T-helper 2 cell treated with Interferon-gamma antibody and Interleukin-4, amounts not matched to agents 100 ng/mL and 5 ng/mL, for 36 hours (primary cell): ENCODE measurements around the gene SYNE1. TPM values are rescaled to one million over a fixed set of nuclear protein-coding genes. Genes with fewer than 3 reads are reported as not detected.

Experiments used
- intact Hi-C: fragments of 100-400 bp; cut with micrococcal nuclease; formaldehyde crosslinking; loops from one replicate; pipeline ENCODE4 v1.15.1; 2023
- total RNA-seq: library from RNA; stranded (reverse); gene quantifications from 2 replicates; pipeline ENCODE4 v1.2.3, GENCODE V29; 2022

SYNE1 gene
- total RNA-seq, 1 donor from 2014 or later = 55.0 TPM

DNA sequence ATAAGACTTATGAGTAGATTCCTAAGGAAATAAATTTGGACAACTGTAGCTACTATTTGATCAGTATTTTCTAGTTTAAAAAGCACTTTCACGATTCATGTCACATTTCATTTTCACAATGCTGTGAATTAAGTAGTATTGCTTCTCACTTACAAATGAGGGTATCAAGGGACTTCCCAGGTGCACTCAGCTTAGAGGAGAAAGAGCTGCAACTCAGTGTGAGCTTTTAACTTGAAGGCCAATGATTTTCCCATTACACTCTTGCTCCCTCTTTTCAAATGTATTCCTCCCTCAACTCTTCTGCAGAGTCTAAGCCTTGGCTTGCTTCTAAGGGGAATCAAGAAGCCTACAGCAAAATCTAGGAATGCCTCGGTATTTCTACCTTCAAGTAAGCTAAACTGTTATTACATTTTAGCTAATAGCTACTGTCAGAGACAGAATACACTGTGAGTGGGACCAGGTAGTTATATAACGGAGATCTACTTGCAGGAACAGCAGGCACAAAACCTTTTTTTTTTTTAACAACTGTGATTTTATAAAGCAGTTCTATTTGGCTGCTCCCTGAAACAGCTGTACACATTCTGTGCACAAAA is 339.0 kb downstream of the SYNE1 start:
- intact Hi-C loops = no loop called here

DNA sequence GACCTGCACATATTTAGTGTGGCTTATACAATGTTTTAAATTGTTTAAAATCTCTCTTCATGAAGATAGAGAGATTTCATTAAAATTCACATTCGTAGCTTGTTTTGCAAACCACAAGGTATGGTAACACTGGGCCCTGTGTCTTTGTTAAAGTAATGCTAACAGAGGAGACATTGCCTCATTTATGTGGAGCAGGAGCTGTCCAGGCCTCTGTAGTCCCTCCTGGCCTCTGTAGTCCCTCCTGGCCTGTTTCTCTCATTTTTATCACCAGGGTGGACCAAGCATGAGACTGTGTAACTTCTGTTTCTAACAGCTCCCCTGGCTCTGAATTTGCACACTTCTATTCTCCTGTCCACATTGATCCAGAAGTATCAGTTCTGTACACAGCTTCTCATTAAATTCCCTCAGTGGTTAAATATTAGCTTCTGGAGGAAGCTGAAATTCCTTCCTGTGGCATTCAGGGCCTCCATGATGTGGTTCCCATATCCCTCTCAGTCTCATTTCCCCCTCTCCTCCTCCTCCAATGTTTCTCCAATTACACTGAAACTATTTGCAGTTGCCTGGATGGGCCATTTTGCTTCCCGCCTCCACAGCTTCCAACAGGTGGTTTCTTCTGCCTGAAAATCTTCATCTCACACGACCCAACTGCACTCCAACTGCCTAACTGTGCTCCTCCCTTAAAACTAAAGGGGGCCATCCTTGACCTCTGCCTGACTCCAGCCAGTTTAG is 340.4 kb downstream of the SYNE1 start:
- intact Hi-C loops = no loop called here

DNA sequence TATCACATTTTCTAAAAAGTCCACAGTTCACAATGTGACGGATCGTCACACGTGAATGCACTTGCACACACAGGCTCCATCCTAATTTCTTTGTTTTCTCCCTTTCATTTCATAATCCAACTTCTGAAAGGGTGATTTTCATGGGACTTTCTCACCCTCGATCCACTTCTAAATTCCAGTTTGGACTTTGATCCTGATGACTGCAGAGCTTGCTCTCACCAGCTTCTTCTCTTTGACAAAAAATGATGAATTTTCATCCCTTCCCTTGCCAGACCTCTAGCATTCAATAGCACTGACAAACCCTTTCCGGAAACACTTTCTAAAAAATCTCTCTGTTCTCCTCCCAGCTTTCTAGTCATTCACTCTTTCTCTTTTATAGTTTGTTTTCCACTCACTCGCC is 341.2 kb downstream of the SYNE1 start:
- intact Hi-C loops = no loop called here

DNA sequence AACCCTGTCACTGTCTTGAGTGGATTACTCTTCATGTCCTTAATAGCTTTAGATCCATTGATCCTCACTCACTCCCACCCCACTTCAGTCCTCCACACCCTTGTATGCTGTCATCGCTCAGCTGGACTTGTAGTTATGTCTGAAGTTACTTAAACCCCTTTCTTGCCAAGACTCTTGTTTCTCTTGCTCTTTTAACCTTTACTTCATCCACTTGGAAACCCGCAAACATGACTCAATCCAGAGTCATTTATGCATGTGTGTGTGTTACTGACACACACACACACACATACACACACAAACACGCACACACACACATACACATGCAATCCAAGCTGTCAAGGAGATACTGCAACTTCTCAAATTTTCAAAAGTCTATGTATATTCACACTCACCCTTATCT is 341.8 kb downstream of the SYNE1 start:
- intact Hi-C loops = no loop called here

DNA sequence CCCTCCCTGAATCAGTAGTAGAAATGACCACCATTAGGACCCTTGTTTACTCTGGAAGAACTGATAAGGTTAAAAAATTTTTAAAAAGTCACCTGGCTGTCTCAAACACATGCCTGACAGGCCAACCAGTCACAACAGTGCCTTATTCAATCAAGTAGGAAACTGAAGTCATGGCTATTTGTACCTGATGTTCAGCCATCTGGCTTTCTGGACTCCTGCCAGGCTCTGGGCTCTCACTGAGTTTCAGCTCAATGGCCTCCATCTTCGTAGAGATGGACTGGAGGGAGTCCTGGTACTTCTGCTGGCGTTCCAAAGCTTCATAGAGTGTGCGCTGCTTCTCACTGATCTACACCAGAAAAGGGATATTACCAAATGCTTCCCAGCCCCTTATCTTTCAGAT is 343.8 kb downstream of the SYNE1 start:
- intact Hi-C loops = no loop called here

DNA sequence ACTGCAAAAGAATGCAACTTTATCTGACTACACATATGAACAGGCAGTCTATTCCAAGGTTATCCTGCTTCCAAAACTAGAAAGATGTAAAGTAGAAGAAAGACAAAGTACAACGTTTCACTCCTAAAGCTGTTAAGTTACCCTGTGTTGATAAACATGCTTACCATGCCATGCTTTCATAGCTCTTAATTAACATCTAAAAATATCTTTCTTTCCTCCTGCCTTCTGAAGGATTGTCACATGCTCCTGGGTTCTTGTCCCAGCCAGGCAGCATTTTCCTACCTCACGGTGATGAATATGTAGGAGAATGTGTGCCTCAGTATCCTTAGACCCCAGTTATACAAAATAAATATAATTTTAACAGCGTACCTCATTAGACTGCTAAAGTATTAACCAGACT is 344.6 kb downstream of the SYNE1 start:
- intact Hi-C loops = no loop called here

DNA sequence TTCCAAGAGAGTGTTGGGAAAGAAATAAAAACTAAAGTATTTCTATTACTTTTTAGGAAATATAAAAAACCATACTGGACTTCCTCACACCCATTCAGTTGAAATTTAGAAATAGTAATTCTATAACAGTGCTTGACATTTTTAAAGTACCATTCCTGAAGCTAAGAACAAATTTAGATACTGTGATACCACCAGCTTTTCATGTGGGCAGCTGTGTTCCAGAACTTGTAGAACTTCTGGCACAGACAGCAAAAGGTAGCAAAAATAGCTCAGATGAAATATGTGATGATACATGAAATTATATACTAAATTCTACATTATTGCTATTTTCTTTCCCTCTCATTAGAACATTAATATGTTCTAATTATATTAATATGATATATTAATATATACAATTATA is 346.5 kb downstream of the SYNE1 start:
- intact Hi-C loops = no loop called here

DNA sequence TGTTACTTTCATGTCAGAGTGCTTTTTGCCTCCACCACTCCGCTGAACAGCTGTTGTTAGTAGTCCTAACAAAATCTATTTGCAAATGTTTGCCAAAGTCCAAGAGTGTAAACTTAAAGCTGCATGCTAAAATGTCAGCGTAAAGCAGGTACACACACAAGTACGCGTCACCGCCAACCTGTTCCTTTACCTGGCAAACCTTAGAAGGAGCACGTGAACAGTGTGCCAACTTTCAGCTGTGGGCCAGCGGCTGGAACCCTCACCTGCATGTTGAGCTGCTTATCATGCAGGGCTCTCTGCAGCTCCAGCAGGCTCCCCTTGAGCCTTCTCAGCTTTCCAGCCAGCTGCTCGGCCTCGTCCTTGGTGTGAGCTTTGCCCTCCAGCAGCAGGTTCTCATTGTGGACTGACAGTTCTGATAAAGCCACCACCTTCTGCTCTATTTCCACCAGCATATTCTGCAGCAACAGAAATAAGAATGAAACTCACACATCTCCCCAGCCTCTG is 359.3 kb downstream of the SYNE1 start:
- intact Hi-C loops = no loop called here

DNA sequence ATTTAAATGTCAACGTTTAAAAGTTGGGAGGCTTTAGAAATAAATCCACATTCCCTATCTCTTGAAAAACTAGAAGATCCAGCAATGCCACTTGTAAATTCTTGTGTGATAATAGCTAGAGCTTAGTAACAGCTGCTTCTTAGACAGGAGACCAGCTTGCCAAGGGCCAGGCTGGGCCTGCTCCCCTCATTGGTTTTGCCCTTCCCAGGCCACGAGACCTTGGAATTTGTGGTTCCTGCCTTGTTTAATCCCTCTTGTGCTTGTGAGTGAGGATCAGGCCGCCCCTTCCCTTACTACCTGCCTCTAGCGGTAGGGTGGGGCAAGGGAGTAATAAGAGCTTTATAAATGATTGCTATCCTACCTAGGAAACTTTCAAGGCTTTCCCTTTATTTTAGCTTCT is 363.5 kb downstream of the SYNE1 start:
- intact Hi-C loops = no loop called here

DNA sequence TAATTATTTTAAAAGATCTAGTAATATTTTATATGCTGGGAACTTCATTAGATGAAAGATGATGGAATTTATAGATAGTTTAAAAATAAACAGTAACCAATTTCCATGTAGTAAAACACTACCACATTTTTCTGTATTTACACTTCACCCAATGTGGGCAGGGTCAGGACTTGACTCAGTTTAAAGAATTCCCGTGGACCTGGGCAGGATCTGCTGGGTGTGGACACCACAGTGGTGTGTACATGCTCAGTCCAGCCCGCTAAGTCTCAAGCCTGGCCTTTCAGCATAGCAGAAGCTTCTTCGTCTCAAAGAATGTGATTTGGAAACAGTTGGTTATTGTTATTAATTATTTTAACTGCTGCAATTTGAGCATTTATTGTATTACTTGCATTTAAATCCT is 364.2 kb downstream of the SYNE1 start:
- intact Hi-C loops = no loop called here

DNA sequence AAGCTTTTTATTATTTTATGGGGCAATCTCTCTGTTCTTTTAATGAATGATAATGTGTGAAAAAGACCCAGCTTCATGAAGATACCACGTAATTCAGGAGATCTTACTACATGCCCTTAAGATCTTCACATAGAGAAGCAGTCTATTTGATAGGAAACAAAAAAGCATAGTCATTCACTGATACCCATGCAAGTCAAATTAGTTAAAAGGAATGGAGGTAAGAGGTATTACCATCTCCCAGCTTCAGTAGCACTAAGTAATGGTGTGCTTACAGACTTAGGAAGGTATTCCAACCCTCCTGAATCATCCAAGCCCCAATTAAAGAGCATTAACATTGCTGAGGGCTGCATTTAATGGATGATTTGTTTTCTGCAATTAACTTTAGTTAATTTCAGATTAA is 364.7 kb downstream of the SYNE1 start:
- intact Hi-C loops = no loop called here

DNA sequence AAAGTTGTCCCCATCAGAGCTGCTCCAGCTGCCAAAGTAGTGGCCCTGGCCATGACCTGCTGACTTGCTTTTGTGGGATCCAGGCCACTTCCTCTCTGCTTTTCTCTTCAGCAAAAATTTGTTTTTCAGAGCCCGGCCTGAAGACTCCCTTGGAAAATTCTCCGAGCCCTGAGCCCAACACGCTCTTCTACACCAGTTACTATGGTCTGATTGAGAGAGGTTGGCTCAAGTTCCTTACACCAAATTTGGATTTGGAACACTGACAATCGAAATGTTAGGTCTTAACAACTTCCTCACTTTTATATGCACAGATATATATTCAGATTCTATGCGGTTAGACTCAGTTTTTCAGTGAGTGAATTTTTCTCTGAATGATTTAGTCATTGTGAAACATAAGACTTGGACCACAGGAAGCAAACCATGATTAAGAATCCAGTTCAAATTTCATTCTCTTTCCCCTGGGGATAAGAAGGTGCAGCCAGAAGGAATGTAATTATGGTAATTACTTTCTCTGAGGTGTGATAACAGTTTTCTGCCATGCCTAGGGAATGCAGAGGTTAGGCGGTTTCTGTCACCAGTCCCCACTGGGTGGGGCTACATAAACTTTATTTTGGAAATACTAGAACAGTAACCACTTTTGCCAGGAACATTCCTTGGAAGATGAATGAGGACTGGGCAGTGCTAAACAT is 365.2 kb downstream of the SYNE1 start:
- intact Hi-C loops = no loop called here

DNA sequence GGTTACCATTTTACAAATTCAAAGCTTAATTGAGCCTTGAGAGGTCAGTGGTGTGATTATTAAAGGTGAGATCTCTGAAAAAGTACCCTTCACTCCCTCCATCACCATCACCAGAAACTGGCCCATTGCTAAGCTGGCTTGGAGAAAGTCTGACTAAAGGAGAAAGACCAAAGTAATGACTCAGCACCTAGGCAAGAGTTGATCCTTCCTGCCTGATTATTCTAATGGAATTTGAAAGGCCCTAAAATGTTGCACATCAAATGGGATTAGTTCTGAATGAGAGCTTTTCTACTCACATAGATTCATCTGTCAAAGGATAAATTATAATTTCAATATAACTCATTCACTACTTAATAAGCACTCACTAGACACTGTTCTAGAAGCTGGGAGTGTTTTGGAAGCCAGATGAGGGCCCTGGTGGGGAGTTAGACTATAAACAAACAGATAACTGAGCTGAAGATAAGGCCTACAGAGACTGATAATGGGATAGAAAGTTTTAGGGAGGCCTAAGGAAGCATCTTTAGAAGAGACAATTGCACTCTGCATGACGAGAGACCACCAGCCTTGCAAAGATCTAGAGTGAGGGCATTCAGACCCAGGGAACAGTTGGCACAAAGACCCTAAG is 366.7 kb downstream of the SYNE1 start:
- intact Hi-C loops = no loop called here

DNA sequence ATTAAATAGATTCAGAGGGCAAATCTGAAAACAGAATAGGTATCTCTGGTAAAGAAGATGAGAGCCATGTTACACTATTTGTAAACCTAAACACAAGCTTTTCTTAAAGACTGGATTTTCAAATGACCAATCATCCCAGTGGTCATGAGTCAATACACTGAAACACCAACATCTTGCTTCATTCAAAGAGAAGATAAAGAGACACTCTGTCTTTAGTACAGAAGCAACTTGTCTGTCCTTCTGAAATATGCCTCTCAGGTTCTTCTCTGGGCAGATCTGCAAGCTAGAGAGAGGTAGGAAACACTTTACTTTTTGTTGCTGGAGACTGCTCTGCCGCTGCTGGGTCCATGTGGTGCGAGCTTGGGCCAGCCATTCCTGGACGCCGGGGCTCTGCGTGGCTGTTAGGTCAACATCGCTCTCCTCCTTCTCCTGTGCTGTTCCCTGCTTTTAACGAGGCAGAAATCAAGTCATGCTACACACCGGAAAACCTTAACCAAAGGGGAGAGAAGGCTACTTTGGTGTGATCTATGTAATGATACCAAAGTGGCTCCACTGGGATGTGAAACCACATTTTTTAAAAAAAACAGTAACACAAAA is 368.2 kb downstream of the SYNE1 start:
- intact Hi-C loops = loop anchor here (1.0 to 2.0 kb wide), 3 partner anchors 504 to 594 kb away; no protein-coding TSS in a partner anchor

DNA sequence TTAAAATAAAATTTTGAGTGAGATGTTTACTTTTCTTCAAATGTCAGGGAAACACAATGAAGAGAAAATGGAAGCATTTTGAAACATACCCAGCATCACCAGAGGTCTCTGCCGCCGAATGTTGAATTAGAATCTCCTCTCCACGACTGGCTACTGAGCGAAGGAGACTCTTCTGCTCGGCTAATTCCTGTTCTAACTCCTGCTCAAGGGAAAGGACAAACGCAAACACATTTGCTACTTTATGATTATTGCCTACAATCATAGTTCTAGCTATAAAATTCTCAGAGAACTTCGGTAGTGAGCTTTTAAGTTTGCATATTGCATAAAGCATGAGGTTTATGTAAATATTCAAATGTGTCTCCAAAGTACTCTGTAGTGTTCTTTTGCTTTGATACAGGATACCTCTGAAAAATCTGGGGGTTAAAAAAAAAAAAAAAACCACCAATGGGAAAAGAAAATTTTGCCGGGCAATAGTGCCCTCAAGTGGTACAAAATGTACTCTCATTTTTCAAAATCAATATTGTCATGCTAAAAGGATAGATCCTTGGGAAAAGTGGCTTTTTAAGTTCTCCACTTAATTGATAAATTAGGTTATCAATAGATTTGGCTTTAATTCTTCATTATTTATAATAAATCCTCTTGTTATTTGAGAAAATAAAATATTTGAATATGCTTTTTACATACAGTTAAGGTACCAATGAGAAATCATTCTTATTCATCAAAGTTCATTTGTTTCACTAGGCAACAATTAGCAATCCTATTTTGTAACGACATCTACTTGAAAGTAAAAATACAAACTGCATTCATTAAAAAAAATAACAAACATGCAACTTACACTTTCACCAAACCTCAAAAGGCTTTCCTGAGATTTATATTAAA is 369.0 kb downstream of the SYNE1 start:
- intact Hi-C loops = loop anchor here (1.0 to 2.0 kb wide), 3 partner anchors 503 to 593 kb away; no protein-coding TSS in a partner anchor

DNA sequence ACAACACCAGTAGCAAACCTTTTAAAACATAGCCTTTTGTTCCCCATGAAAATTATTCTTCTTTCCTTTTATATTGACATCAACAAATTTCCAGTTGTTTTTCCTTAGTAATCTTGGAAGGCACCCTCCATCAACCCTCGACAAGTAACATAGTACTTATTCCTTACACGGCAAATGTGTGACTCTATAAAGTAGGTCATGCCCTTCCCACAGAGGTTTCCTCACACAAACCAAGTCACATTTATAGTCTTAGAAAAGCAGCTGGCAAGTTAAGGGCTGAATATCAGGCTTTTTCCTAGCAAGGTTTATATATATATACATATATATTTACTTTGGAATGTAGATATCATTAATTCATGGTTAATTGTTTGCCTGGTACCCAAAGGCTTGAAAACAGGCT is 371.5 kb downstream of the SYNE1 start:
- intact Hi-C loops = no loop called here

DNA sequence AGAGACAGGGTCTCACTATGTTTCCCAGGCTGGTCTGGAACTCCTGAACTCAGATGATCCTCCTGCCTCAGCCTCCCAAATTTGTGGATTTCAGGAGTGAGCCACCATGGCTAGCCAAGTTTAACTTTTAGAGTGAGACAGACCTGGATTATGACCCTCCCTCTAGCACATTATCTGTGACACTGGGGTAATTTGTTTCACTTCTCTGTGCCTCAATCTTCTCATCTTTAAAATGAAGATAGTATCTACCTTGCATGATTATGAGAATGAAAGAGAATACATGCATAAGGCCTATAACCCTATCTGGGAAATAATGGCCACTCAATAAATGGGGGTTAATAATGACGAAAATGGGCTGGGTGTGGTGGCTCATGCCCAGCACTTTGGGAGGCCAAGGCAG is 373.6 kb downstream of the SYNE1 start:
- intact Hi-C loops = no loop called here

DNA sequence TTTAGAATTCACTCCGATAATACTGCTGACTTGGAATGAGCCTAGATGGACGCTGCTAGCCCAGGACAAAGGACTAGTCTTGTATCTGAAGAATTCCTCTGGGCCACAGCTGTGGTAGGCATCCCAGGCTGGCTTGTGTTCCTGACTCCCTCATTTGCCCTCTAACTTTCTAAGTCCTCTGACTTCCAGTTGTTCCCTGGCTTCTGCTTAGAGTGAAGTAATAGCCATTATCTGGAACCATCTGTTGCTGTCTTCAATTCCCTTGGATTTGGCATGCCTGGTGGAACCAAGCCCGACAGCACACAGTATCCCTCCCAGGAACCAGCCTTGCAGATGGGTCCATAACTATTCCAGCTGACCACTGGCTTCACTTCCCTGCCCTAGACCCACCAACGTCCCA is 376.0 kb downstream of the SYNE1 start:
- intact Hi-C loops = no loop called here

DNA sequence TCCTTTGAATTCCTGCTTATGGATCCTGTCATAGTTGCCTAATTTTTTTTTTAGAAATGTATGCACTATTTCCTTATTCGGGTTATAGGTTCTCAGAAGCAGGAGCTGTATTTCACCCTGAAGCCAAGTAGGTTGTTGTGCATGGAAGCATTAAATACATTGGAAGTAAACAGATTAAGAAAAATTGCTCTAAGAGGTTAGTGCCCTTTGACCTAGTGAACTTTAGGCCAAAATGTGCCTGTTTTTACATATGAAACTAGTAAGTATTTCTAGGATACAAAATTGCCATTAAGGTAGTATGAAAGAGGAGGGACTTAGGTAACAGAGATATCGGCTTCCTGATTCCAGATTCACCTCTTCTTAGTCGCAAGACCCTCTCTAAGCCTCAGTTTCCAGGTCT is 377.9 kb downstream of the SYNE1 start:
- intact Hi-C loops = no loop called here

DNA sequence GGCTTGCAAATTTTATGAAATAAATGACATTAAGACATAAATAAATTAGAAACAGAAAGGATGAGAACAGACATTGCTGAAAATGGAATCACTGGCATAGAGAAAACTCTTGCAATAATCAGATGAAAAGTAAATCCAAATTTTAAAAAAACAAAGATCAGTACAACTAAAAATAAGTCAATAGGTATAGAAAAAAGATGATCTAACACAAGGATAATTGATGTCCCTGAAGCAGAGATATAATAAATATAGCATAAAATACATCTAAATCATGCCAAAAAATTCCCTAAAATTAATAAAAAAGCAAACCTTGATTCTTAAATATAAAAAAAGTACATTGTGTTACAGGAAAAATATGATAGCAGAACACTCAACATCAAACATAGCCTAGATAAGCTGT is 379.6 kb downstream of the SYNE1 start:
- intact Hi-C loops = no loop called here

DNA sequence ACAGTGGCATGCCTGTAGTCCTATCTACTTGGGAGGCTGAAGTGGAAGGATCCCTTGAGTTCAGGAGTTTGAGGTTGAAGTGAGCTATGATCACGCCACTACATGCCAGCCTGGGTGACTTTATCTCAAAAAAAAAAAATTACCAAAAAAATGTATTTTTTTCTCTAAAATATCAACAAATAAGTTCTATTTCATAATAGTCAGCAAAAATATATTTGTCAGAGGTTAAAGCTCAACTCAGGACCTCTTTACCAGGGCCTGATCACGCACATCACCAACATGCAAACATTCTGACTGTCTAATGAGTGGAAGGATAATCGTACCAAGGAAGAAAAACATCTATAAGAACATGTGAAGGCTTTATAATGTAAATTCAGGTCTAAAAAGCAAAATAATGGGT is 387.0 kb downstream of the SYNE1 start:
- intact Hi-C loops = no loop called here
